Natural killer cell (primary cell): ENCODE results near the gene TAOK2. TPM values are rescaled to one million over a fixed set of nuclear protein-coding genes. Genes with fewer than 3 reads are reported as not detected.

ENCODE experiments used
- ATAC-seq, 3 donors: fragments of 150-1000 bp in 2 of 3; fragments of 200-7000 bp in 1 of 3; cut with Tn5 transposase; 1 replicate in 1 of 3; 2 replicates in 2 of 3; pipeline ENCODE4 v1.10.0; 2021; ENCODE audit warnings: mild to moderate bottlenecking in 2 of 3, moderate library complexity in 2 of 3
- DNase-seq, 2 donors: peaks; one replicate each; pipeline versions ENCODE4 v3.0.0 to v3.0.0-alpha.2; 2013 to 2021; ENCODE audit warnings: mixed read lengths in 1 of 2
- H3K27ac ChIP-seq: one replicate; pipeline ENCODE4 v1.5.1; 2013; ENCODE audit warnings: mild to moderate bottlenecking, low read length
- H3K27me3 ChIP-seq: one replicate; pipeline ENCODE4 v1.6.1; 2013; ENCODE audit warnings: low read length; ENCODE audit not compliant: control insufficient read depth, insufficient read depth
- H3K36me3 ChIP-seq: one replicate; pipeline ENCODE4 v1.6.1; 2013; ENCODE audit warnings: low read length; ENCODE audit not compliant: control insufficient read depth, insufficient read depth
- H3K4me1 ChIP-seq: one replicate; pipeline ENCODE4 v1.6.1; 2013; ENCODE audit warnings: low read length; ENCODE audit not compliant: control insufficient read depth, insufficient read depth
- H3K4me3 ChIP-seq: one replicate; pipeline ENCODE4 v1.5.1; 2013; ENCODE audit warnings: low read length
- H3K9me3 ChIP-seq: one replicate; pipeline ENCODE4 v1.6.1; 2013; ENCODE audit warnings: low read length; ENCODE audit not compliant: control insufficient read depth, insufficient read depth
- H3K27ac Mint-ChIP-seq, 2 donors: one replicate each; pipeline ENCODE4 v1.8.0; 2022; ENCODE audit warnings: mild to moderate bottlenecking in 2 of 2, mixed read lengths in 2 of 2, moderate library complexity in 1 of 2
- H3K27me3 Mint-ChIP-seq, 2 donors: one replicate each; pipeline ENCODE4 v1.8.0; 2022; ENCODE audit warnings: low read depth in 2 of 2, mixed read lengths in 2 of 2
- H3K36me3 Mint-ChIP-seq: one replicate; pipeline ENCODE4 v1.8.0; 2022; ENCODE audit warnings: mixed read lengths
- H3K4me1 Mint-ChIP-seq, 2 donors: one replicate each; pipeline ENCODE4 v1.8.0; 2022; ENCODE audit warnings: mixed read lengths in 2 of 2
- H3K4me3 Mint-ChIP-seq: one replicate; pipeline ENCODE4 v1.8.0; 2022; ENCODE audit warnings: mild to moderate bottlenecking, moderate library complexity, mixed read lengths
- H3K9me3 Mint-ChIP-seq, 2 donors: one replicate each; pipeline ENCODE4 v1.8.0; 2022; ENCODE audit warnings: mixed read lengths in 2 of 2
- CTCF ChIP-seq: fragments of 200-600 bp; IDR thresholded peaks from one replicate; pipeline ENCODE4 v1.8.0; 2022; ENCODE audit warnings: antibody characterized with exemption
- WGBS: methylation state at CpG from one replicate; pipeline ENCODE4 v1.1.7; 2013; ENCODE audit warnings: missing lambda C conversion rate; ENCODE audit not compliant: insufficient coverage; 5-methylcytosine and 5-hydroxymethylcytosine counted together
- intact Hi-C: fragments of 100-400 bp; cut with micrococcal nuclease; formaldehyde crosslinking; loops from one replicate; pipeline ENCODE4 v1.14.2; 2022
- total RNA-seq, 4 donors: library from RNA; stranded (reverse); fragments of 120-200 nt in 1 of 4; gene quantifications; one replicate each; pipeline versions ENCODE4 v1.2.3 to v1.2.4, GENCODE V29; 2013 to 2022

The TAOK2 gene
- total RNA-seq, 3 donors from 2014 or later (not counting 1 experiment from before 2014, with no cell fraction given): 35.3 to 42.8 (median 41.5) TPM

DNA sequence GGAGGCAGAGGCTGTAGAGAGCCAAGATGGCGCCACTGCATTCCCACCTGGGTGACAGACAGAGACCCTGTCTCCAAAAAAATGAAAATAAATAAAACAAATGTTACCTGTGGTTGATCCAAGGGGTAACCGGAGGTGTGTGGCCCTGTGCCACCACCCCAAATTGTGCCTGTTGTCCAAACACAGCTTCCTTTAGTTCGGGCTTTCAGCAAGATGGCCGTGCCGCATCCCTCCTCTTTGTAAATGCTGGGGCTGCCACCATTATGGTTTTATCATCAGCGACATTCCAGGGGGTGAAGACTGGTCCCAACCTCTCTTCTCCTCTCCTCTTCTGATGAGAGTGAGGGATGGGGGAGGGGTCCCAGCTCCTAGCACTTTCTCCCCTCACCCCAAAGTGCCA is 49.2 kb downstream of the TAOK2 start, which contains the start of gene C16orf92:
TSS of gene C16orf92 (plus strand) at position 312 of the 400 bp plus-strand sequence. CDS start 143 bp downstream, outside the sequence.
- no peak for TF ChIP-seq CTCF
- Histone ChIP-seq H3K9me3 (no peaks in the 10 kb centered on the region), H3K4me1 (peaks cover 12% of the 10 kb centered on the region), H3K36me3 (no peaks in the 10 kb centered on the region), H3K27me3 (no peaks in the 10 kb centered on the region), H3K4me3 (no peak within 1 kb of the TSS), H3K27ac (no peak within 1 kb of the TSS)
- Mint-ChIP-seq H3K9me3 (no peaks in the 10 kb centered on the region), H3K27me3 (peaks cover 14 to 20% of the 10 kb centered on the region in 2 donors), H3K36me3 (no peaks in the 10 kb centered on the region), H3K4me1 (peaks cover 8 to 18% of the 10 kb centered on the region in 2 donors), H3K4me3 (peak within 1 kb of the TSS; percentile 2), H3K27ac (no peak within 1 kb of the TSS)
- DNase-seq: no peak
- 88% methylated on average over 5 of the region's 6 CpGs for WGBS
- intact Hi-C loops: no loop called here
- ATAC-seq: no peak

DNA sequence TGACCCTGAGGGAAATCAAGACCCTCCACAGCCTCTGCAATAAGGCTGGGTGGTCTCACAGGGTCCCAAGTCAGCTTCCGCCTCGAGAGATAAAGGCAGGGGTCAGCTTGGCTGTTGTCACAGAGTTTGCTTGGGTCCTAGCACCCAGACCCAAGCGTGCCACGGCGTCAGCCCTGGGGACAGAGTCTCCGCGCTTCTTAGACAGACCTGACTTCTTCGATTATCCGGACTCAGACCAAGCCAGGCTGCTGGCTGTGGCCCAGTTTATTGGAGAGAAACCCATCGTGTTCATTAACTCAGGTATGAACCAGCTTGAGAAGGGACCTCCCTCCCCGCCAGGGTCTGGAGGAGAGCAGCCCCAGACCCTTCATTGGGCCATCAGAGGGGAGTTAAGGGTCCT is 49.9 kb downstream of the TAOK2 start:
- H3K4me3 ChIP-seq: no peak overlapping the region
- no peaks in the 10 kb centered on the region for H3K36me3 Mint-ChIP-seq
- peaks cover 8 to 20% of the 10 kb centered on the region in 2 donors for H3K4me1 Mint-ChIP-seq
- intact Hi-C loops: no loop called here
- peak overlapping the region; percentile 2 for H3K4me3 Mint-ChIP-seq
- no peak overlapping the region for H3K27ac ChIP-seq
- H3K27ac Mint-ChIP-seq: no peak overlapping the region
- H3K27me3 Mint-ChIP-seq: peaks cover 18 to 23% of the 10 kb centered on the region in 2 donors
- DNase-seq (no peak), ATAC-seq (no peak)
- H3K27me3 ChIP-seq: no peaks in the 10 kb centered on the region
- H3K36me3 ChIP-seq: no peaks in the 10 kb centered on the region
- no peaks in the 10 kb centered on the region for H3K9me3 Mint-ChIP-seq
- H3K4me1 ChIP-seq: peaks cover 12% of the 10 kb centered on the region
- 86% methylated on average over 11 of the region's 11 CpGs for WGBS
- H3K9me3 ChIP-seq: no peaks in the 10 kb centered on the region
- TF ChIP-seq CTCF: no peak

- TF ChIP-seq CTCF: no peak
- Mint-ChIP-seq H3K4me3 (no peak overlapping the region), H3K36me3 (no peaks in the 10 kb centered on the region), H3K9me3 (no peaks in the 10 kb centered on the region), H3K4me1 (peaks cover 8 to 20% of the 10 kb centered on the region in 2 donors), H3K27ac (no peak overlapping the region), H3K27me3 (peaks cover 23 to 26% of the 10 kb centered on the region in 2 donors)
- Histone ChIP-seq H3K9me3 (no peaks in the 10 kb centered on the region), H3K36me3 (no peaks in the 10 kb centered on the region), H3K4me1 (peaks cover 12% of the 10 kb centered on the region), H3K27me3 (peaks cover 9% of the 10 kb centered on the region), H3K27ac (no peak overlapping the region), H3K4me3 (no peak overlapping the region)
- ATAC-seq: no peak
- WGBS: 65% methylated on average over 16 of the region's 16 CpGs
- DNase-seq: no peak
- intact Hi-C loops: no loop called here
Observed at GRCh38 chr16:30024451-30024850, 50.8 kb downstream of the TAOK2 start.

DNA sequence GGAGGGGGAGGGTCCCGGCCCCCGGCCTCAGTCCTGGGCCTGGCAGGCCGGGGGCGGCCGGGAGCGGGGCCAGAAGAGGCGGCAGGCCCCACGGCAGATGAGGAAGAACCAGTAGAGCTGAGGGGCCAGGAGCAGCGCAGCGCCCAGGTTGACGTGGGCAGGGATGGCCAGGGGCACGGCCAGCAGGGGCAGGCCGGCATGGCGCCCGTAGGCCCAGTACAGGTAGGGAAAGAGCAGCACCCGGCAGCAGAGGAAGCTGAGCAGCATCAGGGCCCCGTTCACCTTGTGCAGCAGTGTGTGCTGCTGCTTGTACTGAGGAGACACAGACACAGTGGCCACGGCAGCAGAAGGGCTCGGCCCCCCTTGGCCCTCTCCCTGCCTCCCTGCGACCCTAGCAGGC is 51.5 kb downstream of the TAOK2 start:
- no peak for TF ChIP-seq CTCF
- DNase-seq (no peak), ATAC-seq (no peak)
- intact Hi-C loops: no loop called here
- H3K4me1 Mint-ChIP-seq: peaks cover 8 to 26% of the 10 kb centered on the region in 2 donors
- 82% methylated on average over 20 of the region's 20 CpGs for WGBS
- no peaks in the 10 kb centered on the region for H3K9me3 ChIP-seq
- no peak overlapping the region for H3K27ac ChIP-seq
- peaks cover 30 to 33% of the 10 kb centered on the region in 2 donors for H3K27me3 Mint-ChIP-seq
- no peaks in the 10 kb centered on the region for H3K9me3 Mint-ChIP-seq
- H3K36me3 ChIP-seq: no peaks in the 10 kb centered on the region
- peaks cover 14% of the 10 kb centered on the region for H3K27me3 ChIP-seq
- no peak overlapping the region for H3K27ac Mint-ChIP-seq
- H3K4me3 Mint-ChIP-seq: no peak overlapping the region
- no peaks in the 10 kb centered on the region for H3K36me3 Mint-ChIP-seq
- H3K4me3 ChIP-seq: no peak overlapping the region
- H3K4me1 ChIP-seq: peaks cover 13% of the 10 kb centered on the region
